ENCODE measurements around the gene CGB3. TPM values are rescaled to one million over a fixed set of nuclear protein-coding genes. Genes with fewer than 3 reads are reported as not detected.

Gene CGB3
- total and polyA plus RNA-seq, 10 of the 15 experiments (the other 5 are each of a cell fraction or from before 2014, with no cell fraction given), result not detected

- H4K20me1 ChIP-seq (ENCODE audit: control insufficient read depth, insufficient read depth), result no peaks in the 10 kb centered on the region
- H3K9me3 ChIP-seq (replicated peaks; ENCODE audit: control insufficient read depth, insufficient read depth, low read length), result no peaks in the 10 kb centered on the region
- peak within 1 kb of the TSS; percentile 80 for H3K4me2 ChIP-seq (ENCODE audit: control insufficient read depth, insufficient read depth)
- POLR2A ChIA-PET, result interaction anchor here (0.5 to 3.6 kb wide), 36 partner anchors 8 to 1467 kb away, joined by 3 to 41 read pairs (median 4); partner anchors contain the start of genes ALDH16A1, BAX, CD37 and FTL
- FAIRE-seq (peak; percentile 100), DNase-seq (ENCODE audit: low read depth, low spot score) (peak; percentile 98), ATAC-seq (peak; percentile 96)
- peaks cover 0 to 7% of the 10 kb centered on the region in 2 experiments; a peak in 3 of 4 replicates for H3K36me3 ChIP-seq (ENCODE audit: control insufficient read depth in 2 of 2, insufficient read depth in 2 of 2, low read length in 1 of 2)
- peaks cover 53% of the 10 kb centered on the region for H3K79me2 ChIP-seq (ENCODE audit: control insufficient read depth, insufficient read depth, low read length)
- CTCF ChIA-PET, result interaction anchor here (0.6 to 4.0 kb wide), 41 partner anchors 9 to 789 kb away, joined by 3 to 55 read pairs (median 5); partner anchors contain the start of genes CA11, CGB2, HSD17B14 and LHB
- peaks cover 3% of the 10 kb centered on the region for H3K4me1 ChIP-seq (ENCODE audit: control insufficient read depth, insufficient read depth, low read length)
- H3K4me3 ChIP-seq, result peak within 1 kb of the TSS; percentile 93
- peak within 1 kb of the TSS; percentile 91 for H3K9ac ChIP-seq (ENCODE audit: control insufficient read depth, insufficient read depth, low read length)
- RAD21 ChIA-PET (ENCODE audit: unreplicated experiment), result interaction anchor here (0.7 to 2.4 kb wide), 24 partner anchors 15 to 648 kb away, joined by 3 to 17 read pairs (median 5); partner anchors contain the start of genes BCAT2, CA11, CGB2 and DBP
- H2AFZ ChIP-seq (ENCODE audit: control insufficient read depth, low read depth, low read length), result peak within 1 kb of the TSS; percentile 86
- BruUV-seq (replicated peaks), result no TSS peak
- WGBS (ENCODE audit: insufficient coverage, insufficient replicate concordance, low lambda C conversion rate, missing lambda C conversion rate), result under 1% methylated on average over 56 of the region's 56 CpGs
- in situ Hi-C loops (cut with MboI), result no loop called here
- H3K27ac ChIP-seq (ENCODE audit: control insufficient read depth, insufficient read depth), result peak within 1 kb of the TSS; percentile 86
- intact Hi-C loops (cut with micrococcal nuclease; ENCODE audit: unreplicated experiment), result no loop called here
- SMC1A ChIA-PET (ENCODE audit: uncharacterized antibody, unreplicated experiment), result interaction anchor here (0.5 to 1.9 kb wide), 17 partner anchors 10 to 1787 kb away, joined by 3 to 11 read pairs (median 4); partner anchors contain the start of genes CA11 and FTL
- no peaks in the 10 kb centered on the region for H3K27me3 ChIP-seq (replicated peaks in 1 of 2; ENCODE audit: control insufficient read depth in 2 of 2, insufficient read depth in 2 of 2, low read length in 1 of 2)
- no peak; the same call in 1 of the 2 replicates for TF ChIP-seq TCF12 (IDR thresholded peaks at IDR 0.05; ENCODE audit: low read depth, low read length)
- TF ChIP-seq SIN3A (IDR thresholded peaks at IDR 0.05; ENCODE audit: low read depth, low read length), result peak; percentile 87
- TF ChIP-seq CHD4 (IDR thresholded peaks at IDR 0.05), result no peak
- TF ChIP-seq MTA2 (IDR thresholded peaks at IDR 0.05; ENCODE audit: low read depth), result peak; percentile 84
- TF ChIP-seq E4F1 (IDR thresholded peaks at IDR 0.05; ENCODE audit: borderline replicate concordance, partially characterized antibody), result peak; percentile 33
- TF ChIP-seq ETV6 (conservative IDR thresholded peaks at IDR 0.05 in 1 of 2, IDR thresholded peaks at IDR 0.05 in 1 of 2; ENCODE audit: borderline replicate concordance in 1 of 2, low read depth in 1 of 2), result no peak
- TF ChIP-seq CUX1 (IDR thresholded peaks at IDR 0.05; ENCODE audit: insufficient replicate concordance, low read depth, low read length), result no peak
- TF ChIP-seq BRCA1 (IDR thresholded peaks at IDR 0.05; ENCODE audit: low read depth, low read length), result no peak
- peak; percentile 97 to 98 for TF ChIP-seq IKZF2 (IDR thresholded peaks at IDR 0.05)
- no peak; the same call in 1 of the 2 replicates for TF ChIP-seq CHD1 (IDR thresholded peaks at IDR 0.05; ENCODE audit: low read depth, low read length)
- TF ChIP-seq KDM1A (IDR thresholded peaks at IDR 0.05; ENCODE audit: borderline replicate concordance), result no peak
These were observed 30.7 kb downstream of the CGB3 start, which contains the start of the genes GYS1 and RUVBL2 for GRCh38 chr19:48993175-48994034. Gene GYS1 (minus strand): TSS chr19:48993309. CDS start chr19:48993112, 197 bp downstream. Gene RUVBL2 (plus strand): TSS chr19:48993887. CDS start chr19:48993912, 25 bp downstream.

Data from GM12878 (cell line).